CD4-positive, alpha-beta T cell (primary cell): ENCODE data around the gene SWSAP1. TPM values are rescaled to one million over a fixed set of nuclear protein-coding genes. Genes with fewer than 3 reads are reported as not detected.
"Not testable (repeated sequence)": the region's sequence is repeated elsewhere in the genome, so short reads cannot be mapped to it uniquely, and the experiment has no call there.

Experiments used
- ATAC-seq: fragments of 200-7000 bp; cut with Tn5 transposase; one replicate; pipeline ENCODE4 v1.10.0; 2022; ENCODE audit warnings: mild to moderate bottlenecking; ENCODE audit not compliant: poor library complexity
- CTCF ChIA-PET: fragments of 350-600 bp; sonication (Branson Sonifier 250); formaldehyde crosslinking; loops from one replicate; lab custom pipeline; 2021; ENCODE audit warnings: antibody characterized with exemption, inconsistent platforms; lab: Charles Lee
- POLR2A ChIA-PET: fragments of 350-600 bp; sonication (Branson Sonifier 250); formaldehyde crosslinking; loops from one replicate; lab custom pipeline; 2021; ENCODE audit warnings: antibody characterized with exemption, inconsistent platforms; lab: Charles Lee
- DNase-seq, 14 experiments: peaks; one replicate each; pipeline ENCODE4 v3.0.0-alpha.2; 2013 to 2020; ENCODE audit warnings: mixed read lengths in 2 of 14
- H3K27ac ChIP-seq, 2 donors: one replicate each; pipeline versions ENCODE4 v1.5.1 to v1.7.0; 2013; ENCODE audit warnings: low read length in 2 of 2, low read depth in 1 of 2, mild to moderate bottlenecking in 1 of 2
- H3K27me3 ChIP-seq, 2 experiments: 1 replicate in 1 of 2; 2 replicates in 1 of 2; pipeline versions ENCODE4 v1.6.1 to v1.7.0; 2013; ENCODE audit warnings: low read length in 2 of 2, control low read depth in 1 of 2, mild to moderate bottlenecking in 1 of 2, moderate library complexity in 1 of 2; ENCODE audit not compliant: insufficient read depth in 2 of 2, control insufficient read depth in 1 of 2
- H3K36me3 ChIP-seq: one replicate; pipeline ENCODE4 v1.6.1; 2013; ENCODE audit warnings: low read length, control low read depth; ENCODE audit not compliant: insufficient read depth
- H3K4me1 ChIP-seq: one replicate; pipeline ENCODE4 v1.6.1; 2013; ENCODE audit warnings: low read length, control low read depth; ENCODE audit not compliant: insufficient read depth
- H3K4me3 ChIP-seq: one replicate; pipeline ENCODE4 v1.5.1; 2013; ENCODE audit warnings: mild to moderate bottlenecking, low read length, moderate library complexity
- H3K9me3 ChIP-seq, 2 experiments: 1 replicate in 1 of 2; 2 replicates in 1 of 2; pipeline versions ENCODE4 v1.6.1 to v1.7.0; 2013; ENCODE audit warnings: low read length in 2 of 2, mild to moderate bottlenecking in 2 of 2, control low read depth in 1 of 2, moderate library complexity in 1 of 2; ENCODE audit not compliant: control insufficient read depth in 1 of 2, insufficient read depth in 1 of 2
- H3K27ac Mint-ChIP-seq: one replicate; pipeline ENCODE4 v1.8.0; 2020; ENCODE audit warnings: mixed read lengths
- H3K27me3 Mint-ChIP-seq: one replicate; pipeline ENCODE4 v1.8.0; 2021; ENCODE audit warnings: mixed read lengths
- H3K36me3 Mint-ChIP-seq: one replicate; pipeline ENCODE4 v1.8.0; 2021; ENCODE audit warnings: low read depth, mixed read lengths
- H3K4me1 Mint-ChIP-seq: one replicate; pipeline ENCODE4 v1.8.0; 2021; ENCODE audit warnings: low read depth, mixed read lengths
- H3K4me3 Mint-ChIP-seq: one replicate; pipeline ENCODE4 v1.8.0; 2020; ENCODE audit warnings: mild to moderate bottlenecking, mixed read lengths
- H3K9me3 Mint-ChIP-seq: one replicate; pipeline ENCODE4 v1.8.0; 2020; ENCODE audit warnings: mixed read lengths
- intact Hi-C, 2 experiments: fragments of 100-400 bp; cut with DNase I in 1 of 2; cut with micrococcal nuclease in 1 of 2; formaldehyde crosslinking; loops; one replicate each; pipeline versions ENCODE4 v1.15.1 to v1.9.0; 2023 to 2025; cut with DNase I, micrococcal nuclease
- total RNA-seq, 174 experiments: library from RNA in 2 of 174; stranded (reverse) in 2 of 174; gene quantifications; one replicate each; pipeline ENCODE4 v1.2.3 and lab custom pipeline; 2021 to 2026
- TF ChIP-seq, protein P1 (sequence below): fragments of 200-600 bp; IDR thresholded peaks from one replicate; pipeline ENCODE4 v1.8.0; 2022; ENCODE audit warnings: antibody characterized with exemption, mild to moderate bottlenecking

The SWSAP1 gene
- total RNA-seq, 2 experiments from 2014 or later = 2.6 to 2.7 TPM

- peak; percentile 12 for ATAC-seq
- intact Hi-C loops = no loop called here
These were observed 35.8 kb upstream of the SWSAP1 start for GRCh38 chr19:11338569-11339253.

GRCh38 chr19:11339254-11340098, 35.0 kb upstream of the SWSAP1 start, which contains the start of gene RAB3D:
RAB3D (minus strand) TSS chr19:11339657; CDS start chr19:11337399, 2,258 bp downstream.
- TF ChIP-seq, protein P1, sequence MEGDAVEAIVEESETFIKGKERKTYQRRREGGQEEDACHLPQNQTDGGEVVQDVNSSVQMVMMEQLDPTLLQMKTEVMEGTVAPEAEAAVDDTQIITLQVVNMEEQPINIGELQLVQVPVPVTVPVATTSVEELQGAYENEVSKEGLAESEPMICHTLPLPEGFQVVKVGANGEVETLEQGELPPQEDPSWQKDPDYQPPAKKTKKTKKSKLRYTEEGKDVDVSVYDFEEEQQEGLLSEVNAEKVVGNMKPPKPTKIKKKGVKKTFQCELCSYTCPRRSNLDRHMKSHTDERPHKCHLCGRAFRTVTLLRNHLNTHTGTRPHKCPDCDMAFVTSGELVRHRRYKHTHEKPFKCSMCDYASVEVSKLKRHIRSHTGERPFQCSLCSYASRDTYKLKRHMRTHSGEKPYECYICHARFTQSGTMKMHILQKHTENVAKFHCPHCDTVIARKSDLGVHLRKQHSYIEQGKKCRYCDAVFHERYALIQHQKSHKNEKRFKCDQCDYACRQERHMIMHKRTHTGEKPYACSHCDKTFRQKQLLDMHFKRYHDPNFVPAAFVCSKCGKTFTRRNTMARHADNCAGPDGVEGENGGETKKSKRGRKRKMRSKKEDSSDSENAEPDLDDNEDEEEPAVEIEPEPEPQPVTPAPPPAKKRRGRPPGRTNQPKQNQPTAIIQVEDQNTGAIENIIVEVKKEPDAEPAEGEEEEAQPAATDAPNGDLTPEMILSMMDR = no peak
- Mint-ChIP-seq H3K4me1 (peaks cover 29% of the 10 kb centered on the region), H3K9me3 (no peaks in the 10 kb centered on the region), H3K27ac (peak within 1 kb of the TSS; percentile 62), H3K27me3 (no peaks in the 10 kb centered on the region), H3K36me3 (peaks cover 23% of the 10 kb centered on the region), H3K4me3 (peak within 1 kb of the TSS; percentile 85)
- POLR2A ChIA-PET = interaction anchor here (1.4 to 2.3 kb wide), 3 partner anchors 16 to 35 kb away, joined by 3 to 16 read pairs (median 8); partner anchors contain the start of gene SWSAP1
- intact Hi-C loops = no loop called here
- Histone ChIP-seq H3K27me3 (no peaks in the 10 kb centered on the region), H3K4me1 (peaks cover 37% of the 10 kb centered on the region), H3K27ac (peak within 1 kb of the TSS in 1 of 2 donors; percentile 13), H3K36me3 (peaks cover 17% of the 10 kb centered on the region), H3K9me3 (peaks cover 0 to 9% of the 10 kb centered on the region in 2 experiments), H3K4me3 (peak within 1 kb of the TSS; percentile 63)
- DNase-seq (peak; percentile 43 to 92 (median 74)), ATAC-seq (peak; percentile 82)
- CTCF ChIA-PET = interaction anchor here (3.3 kb wide), 1 partner anchor 42 kb away, joined by 16 read pairs; no protein-coding TSS in a partner anchor

More at GRCh38 chr19:11338569-11339253, 35.8 kb upstream of the SWSAP1 start:
- CTCF ChIA-PET = interaction anchor here (3.3 kb wide), 1 partner anchor 43 kb away, joined by 16 read pairs; no protein-coding TSS in a partner anchor
- DNase-seq = no peak
- peak overlapping the region; percentile 62 for H3K27ac Mint-ChIP-seq
- peak overlapping the region; percentile 85 for H3K4me3 Mint-ChIP-seq
- no peaks in the 10 kb centered on the region for H3K27me3 Mint-ChIP-seq
- TF ChIP-seq, protein P1 = no peak
- H3K36me3 ChIP-seq = peaks cover 17% of the 10 kb centered on the region
- peak overlapping the region; percentile 63 for H3K4me3 ChIP-seq
- H3K27me3 ChIP-seq = no peaks in the 10 kb centered on the region
- H3K36me3 Mint-ChIP-seq = peaks cover 28% of the 10 kb centered on the region
- no peaks in the 10 kb centered on the region for H3K9me3 Mint-ChIP-seq
- H3K4me1 Mint-ChIP-seq = peaks cover 26% of the 10 kb centered on the region
- H3K9me3 ChIP-seq = peaks cover 0 to 9% of the 10 kb centered on the region in 2 experiments
- no peak overlapping the region for H3K27ac ChIP-seq
- POLR2A ChIA-PET = interaction anchor here (1.4 to 2.3 kb wide), 3 partner anchors 15 to 37 kb away, joined by 3 to 8 read pairs (median 5); no protein-coding TSS in a partner anchor
- peaks cover 35% of the 10 kb centered on the region for H3K4me1 ChIP-seq

DNA sequence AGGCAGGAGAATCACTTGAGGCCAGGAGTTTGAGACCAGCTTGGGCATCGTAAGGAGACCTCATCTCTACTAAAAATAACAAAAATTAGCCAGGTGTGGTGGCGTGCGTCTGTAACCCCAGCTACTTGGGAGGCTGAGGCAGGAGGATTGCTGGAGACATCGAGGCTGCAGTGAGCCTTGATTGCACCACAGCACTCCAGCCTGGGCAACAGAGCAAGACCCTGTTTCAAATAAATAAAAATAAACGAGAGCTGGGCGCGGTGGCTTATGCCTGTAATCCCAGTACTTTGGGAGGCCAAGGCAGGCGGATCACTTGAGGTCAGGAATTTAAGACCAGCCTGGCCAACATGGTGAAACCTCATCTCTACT, 34.4 kb upstream of the SWSAP1 start:
- Mint-ChIP-seq H3K36me3 (peaks cover 19% of the 10 kb centered on the region), H3K4me3 (peak overlapping the region; percentile 85), H3K4me1 (peaks cover 30% of the 10 kb centered on the region)
- H3K27ac ChIP-seq, H3K27me3 Mint-ChIP-seq, ATAC-seq, H3K27ac Mint-ChIP-seq, H3K27me3 ChIP-seq, intact Hi-C loops, H3K9me3 ChIP-seq, H3K9me3 Mint-ChIP-seq, DNase-seq: not testable (repeated sequence)
- H3K4me3 ChIP-seq = peak overlapping the region; percentile 63
- ChIA-PET POLR2A (interaction anchor here (1.4 to 2.3 kb wide), 3 partner anchors 16 to 35 kb away, joined by 3 to 16 read pairs (median 8); partner anchors contain the start of gene SWSAP1), CTCF (interaction anchor here (0.6 to 3.3 kb wide), 2 partner anchors 41 to 412 kb away, joined by 3 to 16 read pairs; no protein-coding TSS in a partner anchor)
- peaks cover 14% of the 10 kb centered on the region for H3K36me3 ChIP-seq
- peaks cover 41% of the 10 kb centered on the region for H3K4me1 ChIP-seq
